CD4-positive, alpha-beta T cell treated with Interferon gamma for 1 hour (primary cell): ENCODE data around the gene LSAMP.

Source experiments
- DNase-seq: peaks from one replicate; pipeline ENCODE4 v3.0.0-alpha.2; 2020

LSAMP gene

DNA sequence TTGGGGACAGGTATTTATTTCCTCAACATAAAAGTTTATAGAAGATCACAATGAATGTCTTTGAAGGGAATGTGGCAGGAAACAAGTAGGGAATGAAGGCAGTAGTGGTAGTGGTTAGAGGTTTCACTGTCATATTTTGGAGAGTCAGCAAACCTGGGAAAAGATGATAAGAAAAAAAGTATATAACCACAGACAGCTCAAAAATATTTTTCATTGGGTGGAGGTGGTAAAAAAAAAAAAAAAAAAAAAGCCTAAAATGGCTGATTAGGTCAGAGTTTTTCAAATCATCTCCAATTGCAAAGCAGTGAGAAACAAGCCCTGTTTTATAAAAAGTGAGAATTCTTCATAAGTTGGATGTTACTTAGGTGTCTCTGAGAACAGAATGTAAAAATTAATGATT, 400.0 kb downstream of the LSAMP start:
- DNase-seq: no peak

DNA sequence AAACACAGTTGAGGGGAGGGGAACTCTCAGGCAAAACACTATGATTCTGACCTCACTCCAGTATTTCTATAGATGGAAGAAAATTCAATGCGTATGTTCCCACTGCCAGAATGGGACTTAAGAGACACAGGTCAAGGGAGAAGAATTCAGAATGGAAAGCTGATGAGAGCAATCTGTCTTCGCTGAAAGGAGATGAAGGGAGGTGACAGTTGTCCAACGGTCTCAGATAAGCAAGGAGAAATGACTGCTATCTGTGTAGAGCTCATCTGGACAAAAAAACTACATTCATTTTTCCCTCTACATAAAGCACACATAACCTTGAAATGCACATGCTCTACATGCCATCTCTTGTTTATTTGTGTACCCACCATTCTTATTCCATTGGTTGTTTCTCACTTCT, 405.1 kb downstream of the LSAMP start:
- no peak for DNase-seq

DNA sequence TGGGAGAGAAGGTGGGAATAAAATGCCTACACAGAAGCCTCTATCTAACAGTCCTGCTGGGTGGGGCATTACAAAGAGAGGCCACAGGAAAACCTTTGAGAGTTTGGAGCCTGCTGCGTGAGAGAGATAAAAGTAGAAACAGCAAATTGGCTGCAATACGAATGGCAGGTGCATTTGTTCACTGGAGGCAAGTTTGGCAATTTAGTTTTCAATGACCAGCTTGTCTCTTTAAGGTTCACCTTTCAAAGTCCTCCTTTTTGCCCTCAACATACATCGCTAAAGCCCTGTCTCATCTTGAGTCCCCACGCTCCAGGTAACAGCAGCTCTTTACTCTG, 405.7 kb downstream of the LSAMP start:
- no peak for DNase-seq

DNA sequence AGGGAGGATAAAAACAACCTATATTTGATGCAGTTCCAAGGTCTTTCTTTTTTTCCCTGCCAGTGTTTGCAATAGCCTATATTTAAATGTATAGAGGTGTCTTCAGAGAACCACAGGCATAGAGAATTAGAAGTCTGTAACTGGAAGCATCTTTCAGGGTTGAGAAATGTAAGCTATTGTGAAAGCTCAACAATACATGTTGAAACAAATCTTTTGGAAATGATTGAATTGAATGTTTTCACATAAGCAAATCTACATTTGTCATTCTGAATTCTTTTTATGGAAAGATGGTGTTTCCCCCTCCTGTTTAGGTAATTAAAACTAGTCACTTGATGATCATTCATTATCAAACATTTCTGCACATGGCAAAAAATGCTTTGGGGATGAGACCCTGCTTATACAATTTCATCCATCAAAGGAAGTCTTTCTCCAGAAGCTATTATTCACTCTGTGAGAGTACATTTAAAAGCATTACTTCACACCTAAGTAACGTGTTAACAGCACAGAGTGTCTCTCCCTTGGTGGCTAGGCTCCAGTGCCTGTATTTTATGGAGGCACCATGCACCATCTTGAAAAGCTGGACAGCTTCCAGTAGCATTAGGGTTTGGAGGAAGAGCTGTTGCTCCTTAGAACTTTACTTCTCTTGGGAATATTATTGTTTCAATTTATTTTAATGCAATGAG, 406.2 kb downstream of the LSAMP start:
- DNase-seq: no peak

DNA sequence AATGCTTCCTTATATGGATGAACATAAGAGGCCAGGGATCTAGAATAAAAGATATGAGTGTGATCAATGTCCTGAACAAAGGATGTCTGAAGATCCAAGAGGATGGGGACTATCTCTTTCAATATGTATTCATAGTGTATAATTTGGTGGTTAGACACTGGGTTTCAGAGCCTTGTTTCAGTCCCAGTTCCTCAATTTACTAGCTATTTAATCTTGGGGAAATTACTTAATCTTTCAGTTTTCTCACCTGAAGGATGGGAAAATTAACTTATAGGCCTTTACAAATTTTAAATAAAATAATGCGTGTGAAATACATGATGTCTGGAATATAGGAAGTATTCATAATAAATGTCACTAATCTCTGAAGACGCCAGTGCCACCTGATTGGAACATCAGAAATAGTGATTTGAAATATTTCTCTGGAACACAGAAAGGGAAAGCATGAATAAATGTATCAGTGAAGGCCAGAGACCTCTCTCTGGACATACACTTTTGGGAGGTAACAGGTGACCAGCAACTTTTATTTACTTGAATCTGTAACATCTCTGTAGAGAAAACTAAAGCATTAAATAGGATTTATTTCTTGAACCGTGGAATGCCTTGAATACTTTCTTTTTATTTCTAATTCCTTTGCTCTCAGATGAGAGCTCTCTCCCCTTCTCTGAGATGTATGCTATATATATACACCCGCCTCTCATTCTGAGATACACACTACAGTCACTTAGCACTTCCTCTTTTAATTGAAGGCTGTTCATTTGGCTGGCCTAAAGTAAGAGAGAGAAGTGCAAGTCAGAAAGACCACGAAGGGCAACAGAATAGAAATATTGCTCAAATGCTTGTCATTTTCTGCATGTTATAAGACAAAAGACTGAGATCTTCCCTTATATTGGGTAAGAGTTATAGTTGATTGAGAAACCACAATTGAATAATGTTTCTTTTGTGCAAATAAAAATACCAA, 407.1 kb downstream of the LSAMP start:
- no peak for DNase-seq

DNA sequence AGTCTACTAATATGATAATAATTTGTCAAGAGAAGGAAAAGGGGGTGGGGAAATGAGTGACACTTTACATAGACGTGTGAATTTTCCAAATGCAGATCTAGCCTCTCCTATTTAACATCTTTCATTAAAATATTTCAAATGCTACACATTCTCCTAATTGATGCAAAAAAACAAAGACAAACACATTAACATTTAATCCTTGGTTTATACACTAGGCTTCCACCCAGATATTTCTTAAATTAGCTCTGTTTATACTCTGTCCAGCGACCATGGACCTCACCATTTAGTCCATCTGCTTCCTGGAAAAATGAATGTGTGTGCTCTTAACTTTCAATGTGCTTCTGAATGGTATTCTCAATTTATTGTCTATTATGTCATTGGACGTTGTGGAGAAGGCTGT, 409.9 kb downstream of the LSAMP start:
- DNase-seq: no peak

DNA sequence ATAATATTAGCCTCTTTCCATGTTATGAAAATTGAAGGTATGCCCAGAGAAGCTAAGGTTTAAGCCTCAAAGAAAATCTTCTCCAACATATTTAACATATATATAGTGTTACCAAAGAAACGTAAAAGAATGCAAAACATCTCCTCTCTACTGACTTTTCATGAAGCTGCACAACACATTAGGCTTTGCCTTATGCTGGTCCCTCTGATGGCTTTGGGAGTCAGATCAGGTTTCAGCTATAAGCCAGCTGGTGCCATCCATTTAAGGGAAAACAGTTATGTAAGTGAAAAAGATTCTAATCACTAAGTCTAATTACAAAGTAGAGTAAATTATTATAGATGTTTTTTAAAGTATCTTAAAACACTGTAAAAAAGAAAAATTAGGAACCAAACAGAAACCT, 410.5 kb downstream of the LSAMP start:
- DNase-seq: no peak

DNA sequence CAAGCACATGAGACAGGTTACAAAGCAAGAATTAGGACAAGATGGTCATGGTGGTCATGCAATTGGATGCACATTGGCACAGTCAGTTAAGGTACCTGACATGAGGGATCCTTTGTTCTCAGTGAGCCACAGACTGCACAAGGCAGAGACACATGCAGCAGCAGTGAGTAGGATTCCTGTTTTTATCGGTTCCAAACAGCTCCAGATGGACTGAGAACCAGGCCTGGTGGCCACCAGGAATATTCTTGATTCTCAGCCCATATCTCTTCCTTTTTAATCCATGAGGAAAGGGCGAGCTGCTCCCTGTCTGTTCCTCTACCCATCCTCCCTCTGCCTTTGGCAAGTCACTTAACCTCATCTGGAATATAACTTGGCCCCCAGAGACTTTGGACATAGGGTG, 411.2 kb downstream of the LSAMP start:
- DNase-seq: no peak

DNA sequence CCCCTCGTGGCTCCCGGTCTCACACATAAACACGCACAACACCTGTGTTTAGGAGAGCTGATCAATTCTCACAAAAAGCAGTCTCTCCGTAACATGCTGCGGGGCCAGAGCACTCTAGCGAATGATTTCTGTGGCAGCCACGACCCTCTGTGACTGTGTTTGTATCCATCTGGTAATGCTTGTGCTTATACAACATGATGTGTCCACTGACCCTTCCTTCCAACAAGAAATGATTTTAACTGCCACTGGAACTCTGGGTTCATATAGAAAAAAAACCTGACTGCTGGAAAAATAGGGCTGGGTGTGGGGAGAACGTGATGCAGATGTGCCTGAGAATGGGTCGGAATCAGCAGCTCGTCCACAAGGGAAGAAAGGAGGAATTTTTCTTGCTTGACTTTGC, 411.8 kb downstream of the LSAMP start:
- no peak for DNase-seq

DNA sequence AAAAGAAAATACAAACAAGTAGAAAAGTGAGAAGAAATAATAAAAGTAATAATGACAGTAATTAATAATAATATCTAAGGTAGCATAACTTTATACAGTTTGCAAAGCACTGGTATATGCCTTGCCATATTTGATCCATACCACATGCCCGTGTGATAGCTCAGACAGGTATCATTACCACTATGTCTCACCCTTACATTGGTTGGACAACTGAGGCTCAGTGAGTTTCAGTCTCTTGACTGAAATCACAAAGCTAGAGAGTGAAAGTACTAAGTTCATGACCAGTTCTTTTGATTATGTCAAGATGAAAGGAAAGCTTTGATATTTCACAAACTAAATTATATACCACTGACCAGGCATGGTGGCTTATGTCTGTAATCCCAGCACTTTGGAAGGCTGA, 413.1 kb downstream of the LSAMP start:
- no peak for DNase-seq

DNA sequence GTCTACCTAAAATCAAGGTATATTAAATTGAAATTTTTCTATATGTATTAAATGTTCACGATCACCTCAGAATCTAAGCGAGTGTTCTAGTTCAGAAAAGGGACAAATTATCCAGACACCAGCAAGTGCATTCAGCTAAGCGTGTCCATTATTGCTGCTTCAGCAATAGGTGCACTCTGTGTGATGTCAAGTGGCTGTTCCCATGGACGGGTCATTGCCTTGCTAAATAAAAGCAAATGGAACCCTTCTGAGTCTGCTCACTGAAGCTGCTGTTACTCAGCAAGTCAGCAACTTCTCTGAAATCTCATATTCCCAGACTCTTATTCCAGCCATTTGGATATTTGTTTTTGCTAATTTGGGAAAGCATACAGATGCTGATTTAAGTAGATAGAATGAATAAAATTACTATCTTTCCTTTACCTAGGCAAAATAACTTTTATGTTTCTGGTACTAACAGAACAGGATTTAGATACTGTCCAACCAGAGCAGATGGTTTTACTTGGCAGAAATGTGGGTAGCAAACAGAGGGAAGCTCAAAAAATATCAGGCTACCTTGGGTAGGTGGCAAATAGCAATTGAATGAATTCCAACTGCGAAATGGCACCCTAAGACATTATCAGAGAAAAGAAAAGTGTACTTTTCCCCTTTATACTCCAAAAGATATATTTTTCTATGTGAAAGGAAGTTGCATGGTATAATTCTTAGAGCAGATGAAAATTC, 415.0 kb downstream of the LSAMP start:
- no peak for DNase-seq

DNA sequence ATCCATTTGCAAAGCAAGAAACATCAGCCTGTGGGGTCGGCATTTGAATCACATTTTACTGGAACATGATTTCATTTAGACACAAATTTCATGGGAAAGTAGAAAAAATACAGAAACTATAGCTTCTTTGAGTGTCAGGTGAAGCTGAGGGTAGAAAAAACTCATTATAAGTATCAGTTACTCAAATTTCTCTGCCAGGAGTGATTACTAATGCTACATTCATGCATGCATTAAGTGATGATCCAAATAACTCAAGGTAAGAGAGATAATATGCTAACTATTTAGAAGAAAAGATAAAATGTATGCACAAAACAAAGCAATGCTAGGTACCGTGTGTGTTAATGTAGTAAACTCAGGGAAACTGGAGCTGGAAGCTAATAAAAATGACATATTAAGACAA, 416.0 kb downstream of the LSAMP start:
- no peak for DNase-seq

DNA sequence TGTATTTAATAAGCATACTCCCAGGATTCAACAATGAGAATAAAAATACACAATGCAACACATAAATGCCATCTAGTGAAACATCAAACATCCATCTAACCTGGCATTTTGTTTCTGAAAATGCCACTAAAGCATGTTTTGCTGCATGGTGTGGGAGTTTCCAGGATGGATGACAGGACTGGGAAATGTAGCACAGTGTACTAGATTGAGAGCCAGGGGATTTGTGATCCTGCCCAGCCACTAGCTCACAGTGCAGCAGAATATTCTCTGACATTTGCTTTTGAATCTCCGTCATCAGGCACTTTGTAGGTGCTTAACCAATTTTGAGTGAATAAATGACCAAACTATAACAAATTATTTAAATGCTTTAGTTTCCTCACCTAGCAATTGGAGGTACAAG, 417.1 kb downstream of the LSAMP start:
- DNase-seq: no peak

DNA sequence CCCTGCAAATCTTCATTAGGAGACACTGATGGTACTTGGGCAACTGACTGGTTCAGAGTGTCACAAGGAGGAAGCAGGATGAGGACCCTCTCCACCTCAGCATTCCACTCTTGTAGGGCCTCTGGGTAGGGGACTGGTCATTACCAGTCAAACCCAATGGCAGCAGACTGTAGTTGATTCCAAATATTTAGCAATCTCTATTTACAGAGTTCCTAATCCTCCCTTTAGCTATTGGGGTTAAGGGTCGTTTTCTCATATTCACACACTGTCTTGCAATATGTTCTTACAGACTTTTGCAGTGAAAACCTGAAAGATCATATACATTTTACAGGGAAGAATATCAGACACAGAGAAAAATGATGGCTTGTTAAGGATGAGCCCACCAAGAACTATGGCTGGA, 424.3 kb downstream of the LSAMP start:
- no peak for DNase-seq

DNA sequence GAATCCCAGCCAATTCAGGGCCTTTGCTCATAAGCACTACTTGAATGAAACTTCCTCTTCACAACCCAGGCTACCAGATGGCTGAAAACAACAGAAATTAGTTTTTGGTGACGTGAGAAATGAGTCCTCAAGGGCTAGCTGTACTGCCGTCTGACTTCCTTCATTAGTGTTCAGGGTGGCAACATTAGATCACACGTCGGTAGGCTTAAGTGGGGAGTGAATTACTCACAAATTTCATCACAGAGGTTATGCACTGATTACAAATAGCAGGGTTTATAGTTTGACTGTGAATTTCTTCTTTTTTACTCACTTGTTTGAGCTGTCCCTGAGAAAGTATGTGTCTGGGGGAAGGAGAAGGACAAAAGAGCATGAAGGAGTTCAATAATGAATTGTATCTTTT, 424.8 kb downstream of the LSAMP start:
- no peak for DNase-seq

DNA sequence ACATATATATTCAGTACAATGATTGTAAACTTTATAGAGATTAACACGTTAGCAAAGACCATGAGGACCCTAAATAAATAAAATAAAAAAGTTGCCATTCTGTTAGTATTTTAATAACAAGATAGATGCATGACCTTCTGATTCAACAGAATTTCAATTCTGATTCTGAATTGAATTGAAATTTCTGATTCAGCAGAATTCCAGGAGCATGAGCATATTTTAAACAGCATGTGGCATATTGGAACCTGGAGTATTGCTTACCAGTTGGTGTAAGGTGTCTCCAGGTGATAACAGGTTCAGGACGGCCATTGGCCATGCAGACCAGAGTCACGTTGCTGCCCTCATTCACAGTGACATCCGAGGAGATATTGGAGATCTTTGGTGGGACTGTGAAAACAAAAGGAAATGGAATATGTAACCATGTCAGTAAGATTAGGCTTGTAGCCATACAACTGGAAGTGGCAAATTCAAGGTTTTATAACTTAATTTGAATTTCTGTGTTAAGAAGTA, 426.0 kb downstream of the LSAMP start:
- DNase-seq: no peak

DNA sequence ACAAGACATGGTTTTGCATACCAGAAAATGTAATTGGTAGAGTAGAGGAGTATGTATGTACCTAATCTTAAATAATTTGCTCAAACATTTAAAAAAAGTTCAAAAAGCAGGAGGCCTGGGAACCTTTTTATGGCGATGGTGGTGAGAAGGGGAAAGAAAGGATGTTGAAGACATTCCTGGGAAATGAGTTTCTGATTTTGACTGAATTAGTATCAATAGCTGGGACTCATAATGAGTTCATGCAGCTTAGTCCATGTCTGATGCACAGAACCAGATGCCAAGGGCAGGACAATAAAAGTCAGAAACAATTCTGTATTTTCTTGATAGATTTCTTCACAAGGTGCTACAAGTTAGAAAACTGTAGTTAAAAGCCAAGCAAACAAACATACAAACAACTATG, 426.6 kb downstream of the LSAMP start:
- no peak for DNase-seq

DNA sequence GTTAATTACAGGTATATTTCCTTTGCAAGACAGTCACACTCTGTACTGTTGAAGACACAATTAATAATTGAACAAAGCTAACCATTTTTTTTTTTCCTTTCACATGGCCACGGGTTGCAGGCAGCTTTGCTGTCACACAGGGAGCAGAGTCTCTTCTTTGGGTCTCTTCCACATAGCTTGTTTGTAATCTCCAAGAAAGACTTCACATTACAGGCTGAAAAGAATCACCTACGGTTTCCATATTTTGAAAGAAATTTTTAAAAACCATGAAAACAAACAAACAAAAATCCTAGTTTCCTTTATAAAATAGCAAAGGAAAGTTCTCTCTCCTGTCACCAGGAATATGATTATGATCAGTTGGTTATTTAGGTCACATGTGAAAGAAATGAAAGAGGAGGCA, 429.4 kb downstream of the LSAMP start:
- no peak for DNase-seq

DNA sequence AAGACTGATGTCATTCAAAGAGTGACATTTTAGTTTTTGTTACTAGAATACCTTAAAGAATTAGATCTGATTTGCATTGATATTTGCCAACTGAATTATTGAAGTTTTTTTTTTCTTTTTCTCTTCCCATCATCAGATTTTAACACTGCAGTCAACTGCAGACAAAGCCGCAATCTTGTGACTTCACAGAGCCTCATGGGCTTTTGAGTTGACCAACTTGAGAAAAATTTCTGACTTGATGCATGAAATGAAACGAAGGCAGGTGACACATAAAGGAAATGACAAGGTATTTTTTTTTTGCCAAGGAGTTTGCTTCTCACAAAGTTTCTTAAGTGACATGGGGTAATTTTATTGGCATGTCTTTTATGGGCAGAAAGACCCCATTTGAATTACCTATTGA, 438.3 kb downstream of the LSAMP start:
- DNase-seq: no peak

DNA sequence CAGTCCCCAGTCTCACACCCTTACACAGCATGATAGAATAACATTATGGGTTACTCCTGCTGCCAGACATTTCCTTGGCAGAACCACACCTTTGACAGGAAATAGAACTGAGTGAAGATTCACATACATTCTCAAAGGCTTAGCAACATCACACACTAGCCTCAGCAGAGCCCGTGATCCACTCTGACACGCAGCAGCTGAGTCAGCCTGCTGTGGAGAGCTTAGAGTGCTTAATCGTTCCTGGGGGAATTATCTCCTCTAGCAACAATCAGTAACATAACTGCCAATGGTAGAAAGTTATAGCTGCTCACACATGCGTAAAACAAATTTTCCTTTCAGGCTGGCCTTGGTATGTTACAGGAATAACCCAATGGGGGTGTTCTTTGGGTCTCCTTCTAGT, 439.9 kb downstream of the LSAMP start:
- no peak for DNase-seq

DNA sequence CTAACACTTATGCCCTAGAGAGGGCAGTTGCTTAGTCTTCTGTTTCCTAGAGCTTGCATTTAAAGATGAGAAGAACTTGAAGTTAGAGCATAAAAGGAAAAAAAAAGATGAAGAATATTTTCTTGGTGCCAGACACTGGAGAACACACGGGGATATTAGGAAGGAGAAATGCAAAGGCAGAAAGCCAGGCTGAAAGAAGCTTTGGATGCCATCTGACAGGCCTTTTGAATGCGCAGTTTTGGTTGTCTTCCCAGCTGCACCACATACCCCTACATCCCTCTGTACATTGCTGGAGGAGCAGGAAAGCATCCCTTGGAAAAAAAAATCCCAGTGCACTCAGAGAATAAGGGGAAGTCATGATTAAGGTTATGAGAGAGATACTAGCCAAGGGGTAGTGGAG, 443.1 kb downstream of the LSAMP start:
- no peak for DNase-seq

DNA sequence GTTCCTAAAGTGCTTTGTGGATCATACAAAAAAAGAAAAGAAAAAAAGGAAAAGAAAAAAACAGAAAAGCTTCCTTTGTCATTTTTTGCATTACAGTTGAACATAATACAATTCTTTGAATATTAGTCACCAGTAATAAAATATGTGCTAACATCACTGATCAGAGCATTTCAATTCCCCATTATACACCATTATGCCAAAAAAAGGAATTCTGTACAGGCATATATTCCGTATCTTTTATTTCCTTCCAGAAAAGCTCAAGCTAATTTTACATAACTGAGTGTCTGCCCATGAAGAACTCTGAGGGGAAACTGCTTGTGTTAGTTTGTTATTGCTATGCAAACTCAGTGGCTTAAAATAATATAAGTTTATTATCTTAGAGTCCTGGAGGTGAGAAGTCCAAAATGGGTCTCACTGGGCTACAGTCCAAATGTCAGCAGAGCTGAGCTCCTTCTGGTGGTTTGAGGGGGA, 444.1 kb downstream of the LSAMP start:
- no peak for DNase-seq

DNA sequence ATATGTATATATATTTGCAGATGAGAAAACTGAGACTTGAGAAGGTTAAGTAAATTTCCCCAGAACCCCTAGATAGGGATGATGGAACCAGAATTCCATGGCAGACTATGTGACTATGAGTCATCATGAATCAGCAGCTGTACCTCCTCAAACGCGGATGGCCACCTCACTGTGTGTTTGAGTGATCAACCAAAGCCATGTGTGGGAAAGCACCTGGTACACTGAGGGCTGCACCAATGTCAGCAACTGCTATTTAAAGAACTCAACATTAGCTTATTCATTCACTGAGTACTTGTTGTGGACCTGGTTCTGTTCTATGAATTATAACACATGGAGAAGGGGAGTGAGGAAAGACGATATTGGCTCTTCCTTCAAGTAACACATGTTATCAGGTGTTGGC, 445.0 kb downstream of the LSAMP start:
- DNase-seq: no peak

DNA sequence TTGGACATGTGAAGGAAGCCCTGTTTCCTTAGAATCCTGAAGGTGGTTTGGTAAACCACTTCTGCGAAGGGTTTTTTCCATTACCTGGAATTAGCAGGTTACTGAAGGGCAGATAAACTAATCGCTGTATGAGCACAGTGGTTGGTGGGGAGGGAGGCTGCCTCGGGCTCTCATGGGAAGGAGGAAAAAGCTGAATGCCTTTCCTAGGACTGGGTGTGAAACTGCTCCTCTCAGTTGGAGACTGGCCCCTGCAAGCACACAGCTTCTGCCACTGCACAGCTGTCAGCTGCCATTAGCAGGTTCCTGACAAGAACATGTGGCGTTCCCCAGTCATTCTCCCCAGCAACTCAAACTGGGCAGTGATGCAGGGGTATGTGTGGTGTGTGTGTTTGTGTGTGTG, 445.7 kb downstream of the LSAMP start:
- no peak for DNase-seq
